H4 (cell line): ENCODE data around the gene FAM169A. TPM values are rescaled to one million over a fixed set of nuclear protein-coding genes. Genes with fewer than 3 reads are reported as not detected.
A peak's percentile ranks its signal among the peaks of the same experiment; 100 is the strongest.
"Not testable (repeated sequence)": the region's sequence is repeated elsewhere in the genome, so short reads cannot be mapped to it uniquely, and the experiment has no call there.

Experiments
- DNase-seq: peaks from one replicate; pipeline ENCODE4 v3.0.0-alpha.2; 2015; ENCODE audit warnings: low spot score
- total RNA-seq: library from RNA; depleted of rRNA; stranded (reverse); fragments of >200 nt; shearing (Covaris generic); gene quantifications from 2 replicates; pipeline ENCODE4 v1.2.3, GENCODE V29; 2014; rRNA removed

The FAM169A gene, protein sequence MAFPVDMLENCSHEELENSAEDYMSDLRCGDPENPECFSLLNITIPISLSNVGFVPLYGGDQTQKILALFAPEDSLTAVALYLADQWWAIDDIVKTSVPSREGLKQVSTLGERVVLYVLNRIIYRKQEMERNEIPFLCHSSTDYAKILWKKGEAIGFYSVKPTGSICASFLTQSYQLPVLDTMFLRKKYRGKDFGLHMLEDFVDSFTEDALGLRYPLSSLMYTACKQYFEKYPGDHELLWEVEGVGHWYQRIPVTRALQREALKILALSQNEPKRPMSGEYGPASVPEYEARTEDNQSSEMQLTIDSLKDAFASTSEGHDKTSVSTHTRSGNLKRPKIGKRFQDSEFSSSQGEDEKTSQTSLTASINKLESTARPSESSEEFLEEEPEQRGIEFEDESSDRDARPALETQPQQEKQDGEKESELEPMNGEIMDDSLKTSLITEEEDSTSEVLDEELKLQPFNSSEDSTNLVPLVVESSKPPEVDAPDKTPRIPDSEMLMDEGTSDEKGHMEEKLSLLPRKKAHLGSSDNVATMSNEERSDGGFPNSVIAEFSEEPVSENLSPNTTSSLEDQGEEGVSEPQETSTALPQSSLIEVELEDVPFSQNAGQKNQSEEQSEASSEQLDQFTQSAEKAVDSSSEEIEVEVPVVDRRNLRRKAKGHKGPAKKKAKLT
- 7.1 and 7.6 TPM in 2 replicates for total RNA-seq

DNA sequence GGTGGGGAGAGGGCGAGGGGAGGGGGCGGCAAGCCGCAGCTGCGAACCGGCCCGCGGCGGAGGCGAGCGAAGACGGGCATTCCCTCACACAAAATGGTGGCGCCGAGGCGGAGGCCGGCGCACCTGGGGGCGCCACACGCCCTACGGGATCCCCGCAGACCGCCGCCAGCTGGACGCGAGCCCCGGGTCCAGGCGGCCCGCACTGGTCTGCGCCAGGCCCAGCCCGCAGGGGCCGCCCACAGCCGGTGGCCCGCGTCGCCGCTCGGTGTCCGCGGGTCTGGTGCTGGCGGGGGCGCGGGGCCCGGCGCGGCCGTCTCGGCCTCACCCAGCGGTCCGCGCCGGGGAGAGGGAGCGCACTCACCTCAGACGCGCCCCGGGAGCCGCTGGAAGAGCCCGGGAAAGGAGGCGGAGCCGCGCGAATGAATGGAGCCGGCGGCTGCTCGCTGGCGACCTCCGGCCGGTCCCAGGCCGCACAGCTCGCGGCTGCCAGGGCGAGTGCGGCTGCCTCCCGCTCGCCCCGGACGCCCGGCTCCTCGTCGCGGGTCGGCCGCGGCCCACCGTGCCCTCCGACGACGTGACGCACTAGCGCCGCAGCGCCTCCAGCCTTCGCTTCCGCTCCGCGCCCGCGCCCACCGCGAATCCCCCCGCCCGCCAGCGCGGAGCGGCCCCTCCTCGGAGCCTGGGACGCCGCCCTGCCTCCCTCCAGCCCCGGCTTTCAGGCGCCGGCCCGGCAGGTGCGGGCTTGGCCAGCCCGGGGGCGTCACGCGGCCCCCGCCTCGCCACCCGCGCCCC is at the start of gene FAM169A:
TSS of gene FAM169A (minus strand) at position 584 of the 792 bp plus-strand sequence. CDS start 24,711 bp downstream, outside the sequence.
- peak; percentile 15 for DNase-seq

DNA sequence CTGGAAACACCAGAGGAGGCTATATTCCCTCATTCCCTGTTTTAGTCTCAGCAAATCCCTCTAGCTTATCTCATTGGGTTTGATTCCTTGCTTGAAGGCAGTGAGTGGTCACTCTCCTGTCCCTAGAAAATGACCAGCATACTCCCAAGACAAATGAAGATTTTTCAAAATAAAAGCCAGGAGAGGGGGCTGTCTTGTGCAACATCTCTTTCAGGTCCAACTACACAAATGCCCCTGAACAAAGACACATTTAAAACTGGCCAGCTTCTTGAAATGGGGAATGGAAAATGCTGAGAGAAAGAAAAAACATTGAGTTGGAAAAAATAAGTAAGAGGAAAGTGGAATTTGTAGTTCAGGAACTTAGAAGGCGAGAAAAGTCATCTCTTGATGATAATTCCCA is 49.3 kb upstream of the FAM169A start:
- no peak for DNase-seq

DNA sequence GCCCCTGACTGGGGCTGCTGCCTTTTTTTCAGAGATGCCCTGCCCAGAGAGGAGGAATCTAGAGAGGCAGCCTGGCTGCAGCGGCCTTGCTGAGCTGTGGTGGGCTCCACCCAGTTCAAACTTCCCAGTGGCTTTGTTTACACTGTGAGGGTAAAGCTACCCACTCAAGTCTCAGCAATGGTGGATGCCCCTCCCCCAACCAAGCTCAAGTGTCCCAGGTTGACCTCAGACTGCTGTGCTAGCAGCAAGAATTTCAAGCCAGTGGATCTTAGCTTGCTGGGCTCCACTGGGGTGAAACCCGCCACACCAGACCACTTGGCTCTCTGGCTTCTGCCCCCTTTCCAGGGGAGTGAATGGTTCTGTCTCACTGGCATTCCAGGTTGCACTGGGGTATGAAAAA is 45.2 kb upstream of the FAM169A start:
- not testable (repeated sequence) for DNase-seq

DNA sequence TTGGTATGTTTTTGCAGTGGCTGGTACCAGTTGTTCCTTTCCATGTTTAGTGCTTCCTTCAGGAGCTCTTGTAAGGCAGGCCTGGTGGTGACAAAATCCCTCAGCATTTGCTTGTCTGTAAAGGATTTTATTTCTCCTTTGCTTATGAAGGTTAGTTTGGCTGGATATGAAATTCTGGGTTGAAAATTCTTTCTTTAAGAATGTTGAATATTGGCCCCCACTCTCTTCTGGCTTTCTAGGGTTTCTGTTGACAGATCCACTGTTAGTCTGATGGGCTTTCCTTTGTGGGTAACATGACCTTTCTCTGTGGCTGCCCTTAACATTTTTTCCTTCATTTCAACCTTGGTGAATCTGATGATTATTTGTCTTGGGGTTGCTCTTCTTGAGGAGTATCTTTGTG is 43.7 kb upstream of the FAM169A start:
- not testable (repeated sequence) for DNase-seq

DNA sequence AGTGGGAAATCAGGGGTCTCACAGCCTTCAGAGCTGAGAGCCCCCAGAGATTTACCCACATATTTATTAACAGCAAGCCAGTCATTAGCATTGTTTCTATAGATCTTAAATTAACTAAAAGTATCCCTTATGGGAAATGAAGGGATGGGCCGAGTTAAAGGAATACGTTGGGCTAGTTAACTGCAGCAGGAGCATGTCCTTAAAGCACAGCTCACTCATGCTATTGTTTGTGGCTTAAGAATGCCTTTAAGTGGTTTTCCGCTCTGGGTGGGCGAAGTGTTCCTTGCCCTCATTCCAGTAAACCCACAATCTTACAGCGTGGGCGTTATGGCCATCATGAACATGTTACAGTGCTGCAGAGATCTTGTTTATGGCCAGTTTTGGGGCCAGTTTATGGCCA is 42.0 kb upstream of the FAM169A start:
- not testable (repeated sequence) for DNase-seq

DNA sequence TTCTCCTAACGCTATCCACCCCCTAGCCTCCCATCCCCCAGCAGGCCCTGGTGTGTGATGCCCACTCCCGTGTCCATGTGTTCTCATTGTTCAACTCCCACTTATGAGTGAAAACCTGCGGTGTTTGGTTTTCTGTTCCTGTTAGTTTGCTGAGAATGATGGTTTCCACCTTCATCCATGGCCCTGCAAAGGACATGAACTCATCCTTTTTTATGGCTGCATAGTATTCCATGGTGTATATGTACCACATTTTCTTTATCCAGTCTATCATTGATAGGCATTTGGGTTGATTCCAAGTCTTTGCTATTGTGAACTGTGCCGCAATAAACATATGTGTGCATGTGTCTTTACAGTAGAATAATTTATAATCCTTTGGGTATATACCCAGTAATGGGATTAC is 38.5 kb upstream of the FAM169A start:
- DNase-seq, result not testable (repeated sequence)

DNA sequence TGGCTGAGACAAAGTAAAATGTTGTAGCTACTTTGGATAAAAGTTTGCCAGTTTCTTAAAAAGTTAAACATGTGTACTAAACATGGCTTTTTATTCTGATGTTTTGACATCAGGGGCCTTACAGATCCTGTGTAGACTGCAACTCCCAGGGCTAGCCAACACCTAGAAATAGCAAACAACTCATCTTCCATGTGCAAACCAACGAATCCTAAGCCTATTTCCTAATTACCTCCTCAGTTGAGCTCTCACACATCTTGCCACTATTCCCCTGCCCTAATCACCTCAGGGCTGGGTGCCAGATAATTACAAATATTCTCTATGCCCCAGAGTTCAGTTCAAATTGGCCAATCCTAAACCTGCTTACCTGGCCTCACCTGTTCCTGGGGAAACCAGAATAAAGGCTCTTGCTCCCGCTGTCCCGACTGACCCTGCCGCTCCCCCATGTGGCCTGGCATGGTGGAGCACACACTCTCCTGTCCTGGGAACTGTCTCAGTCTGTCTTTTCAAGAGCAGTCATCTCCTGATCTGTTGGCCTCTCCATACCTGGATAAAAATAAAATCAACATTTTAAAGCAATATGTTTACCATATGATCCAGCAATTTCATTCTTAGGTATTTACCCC is 37.1 kb upstream of the FAM169A start:
- DNase-seq, result no peak

DNA sequence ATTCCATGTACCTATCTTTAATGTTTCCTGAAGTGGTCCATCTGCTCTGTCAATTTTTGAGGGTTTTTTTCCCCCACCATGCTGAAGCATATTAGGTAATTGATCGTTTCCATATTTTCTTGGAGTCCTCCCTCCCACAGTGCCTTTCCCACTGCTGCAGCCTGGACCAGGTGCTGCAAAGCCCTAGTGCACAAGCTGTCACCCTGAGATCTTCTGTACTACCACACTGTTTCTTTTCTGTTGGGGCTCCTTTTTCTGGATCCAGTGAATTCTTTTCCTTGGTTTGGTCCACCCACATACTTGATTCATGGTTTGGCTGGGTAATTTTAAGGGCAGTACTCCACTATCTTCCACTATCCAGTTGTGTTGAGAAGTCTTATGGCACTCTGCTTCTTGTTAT is 30.9 kb upstream of the FAM169A start:
- DNase-seq, result no peak

DNA sequence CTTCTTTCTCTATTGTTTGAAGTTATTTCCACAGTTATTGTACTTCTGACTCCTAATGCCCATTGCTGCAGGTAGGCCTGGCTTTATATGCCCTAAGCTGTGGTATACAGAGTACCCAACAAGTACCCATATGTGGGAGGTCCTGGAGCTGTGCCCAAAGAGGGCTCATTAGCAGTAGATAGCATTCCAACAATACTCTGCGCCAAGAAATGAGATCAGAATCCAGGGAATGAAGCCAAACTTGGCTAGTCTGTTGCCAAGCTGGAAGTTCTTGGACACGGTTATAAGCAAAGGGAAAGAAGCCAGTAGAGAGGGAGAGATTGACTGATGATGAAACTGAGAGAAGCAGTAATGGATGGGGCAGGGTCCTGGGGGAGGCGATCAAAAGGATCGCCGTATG is 29.7 kb upstream of the FAM169A start:
- DNase-seq, result peak; percentile 86

DNA sequence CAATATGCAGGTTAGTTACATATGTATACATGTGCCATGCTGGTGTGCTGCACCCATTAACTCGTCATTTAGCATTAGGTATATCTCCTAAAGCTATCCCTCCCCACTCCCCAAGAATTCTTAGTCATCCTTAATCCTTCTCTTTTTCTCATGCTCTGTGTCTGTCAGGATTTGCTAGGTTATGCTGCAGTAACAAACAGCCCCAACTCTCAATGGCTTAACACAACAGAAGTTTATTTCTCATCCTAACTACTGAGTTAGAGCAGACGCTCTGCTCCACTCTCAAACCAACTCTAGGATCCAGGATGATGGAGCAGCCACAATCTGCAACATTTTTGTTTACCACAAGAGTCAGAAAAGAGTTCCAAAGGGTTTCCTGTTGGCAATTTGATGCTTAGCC is 28.2 kb upstream of the FAM169A start:
- no peak for DNase-seq

DNA sequence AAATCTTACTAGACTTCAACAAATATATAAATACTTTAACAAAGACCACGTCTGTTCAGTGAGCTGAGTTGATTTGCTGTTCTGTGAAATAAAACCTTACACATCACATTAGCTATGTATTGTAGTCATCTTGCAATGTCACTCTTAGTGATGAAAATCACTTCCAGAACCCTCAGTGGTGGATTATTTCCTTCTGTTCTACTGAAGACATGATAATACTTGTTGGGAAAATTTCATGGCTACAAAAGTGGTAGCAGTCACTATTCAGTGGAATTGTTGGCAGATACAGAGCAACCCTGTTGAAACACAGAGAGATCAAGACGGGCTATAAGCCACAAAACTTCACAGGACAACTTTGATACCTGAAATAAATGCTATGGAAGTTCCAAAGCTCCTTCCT is 26.7 kb upstream of the FAM169A start:
- DNase-seq, result no peak

DNA sequence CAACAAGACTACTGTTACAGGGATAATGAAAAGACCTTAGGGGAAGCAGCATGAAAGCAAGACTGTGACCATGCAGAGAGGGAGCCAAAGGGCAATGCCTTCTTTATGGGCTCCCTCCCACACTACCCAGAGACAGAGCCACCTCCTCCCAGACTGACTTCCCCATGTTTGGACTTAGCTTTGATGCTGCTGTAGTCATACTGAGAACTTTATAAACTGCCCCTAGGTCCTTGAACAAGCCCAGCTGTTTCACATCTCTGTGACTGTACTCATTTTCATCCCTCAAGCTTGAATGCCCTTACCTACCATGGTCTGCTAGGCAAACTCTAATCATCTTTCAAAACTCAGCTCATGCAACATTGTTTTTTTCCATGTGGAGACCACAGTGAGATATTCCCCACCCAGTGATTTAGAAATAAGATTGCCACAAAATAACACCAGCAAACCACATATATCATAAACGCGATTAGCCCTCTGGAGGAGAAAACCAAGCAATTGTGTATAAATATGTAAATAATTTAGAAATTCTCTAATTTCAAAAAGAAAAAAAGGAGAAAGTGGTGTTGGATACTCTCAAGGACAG is 23.4 kb upstream of the FAM169A start:
- DNase-seq, result no peak

DNA sequence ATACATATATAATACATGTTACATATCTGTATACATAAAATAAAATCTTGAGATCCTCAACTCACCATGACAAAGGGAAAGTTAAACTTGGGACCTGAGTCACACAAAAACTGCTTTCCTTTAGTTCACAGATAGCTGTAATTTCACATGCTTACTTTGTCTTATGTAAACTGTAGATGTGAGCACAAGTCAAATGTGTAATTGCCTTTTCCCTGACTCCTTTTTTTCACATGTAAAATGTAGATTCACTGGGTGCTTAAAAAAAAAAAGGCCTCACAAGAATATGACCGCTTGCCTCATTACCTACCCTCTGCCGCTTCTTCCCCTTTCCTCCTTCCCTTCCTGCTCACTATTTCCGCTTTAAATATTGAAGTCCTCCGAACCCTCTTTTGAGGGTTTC is 21.9 kb upstream of the FAM169A start:
- no peak for DNase-seq

DNA sequence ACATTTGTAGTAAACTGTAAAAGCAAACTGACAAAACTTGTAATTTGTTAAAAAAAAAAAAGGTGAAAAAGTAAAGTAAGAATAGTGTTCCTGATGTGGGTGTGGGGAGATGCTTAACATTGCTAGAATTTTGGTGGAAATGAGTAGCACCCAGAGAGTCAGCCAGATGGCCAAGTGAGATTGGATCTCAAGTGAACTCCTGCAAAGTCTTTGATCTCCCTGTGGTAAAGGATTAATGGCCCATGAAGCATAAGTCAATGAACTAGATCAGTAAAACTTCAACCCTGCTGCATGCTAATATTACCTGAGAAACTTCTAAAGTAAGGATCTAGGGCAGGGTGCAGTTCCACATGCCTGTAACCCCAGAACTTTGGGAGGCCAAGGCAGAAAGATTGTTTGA is 19.0 kb upstream of the FAM169A start:
- DNase-seq, result no peak

DNA sequence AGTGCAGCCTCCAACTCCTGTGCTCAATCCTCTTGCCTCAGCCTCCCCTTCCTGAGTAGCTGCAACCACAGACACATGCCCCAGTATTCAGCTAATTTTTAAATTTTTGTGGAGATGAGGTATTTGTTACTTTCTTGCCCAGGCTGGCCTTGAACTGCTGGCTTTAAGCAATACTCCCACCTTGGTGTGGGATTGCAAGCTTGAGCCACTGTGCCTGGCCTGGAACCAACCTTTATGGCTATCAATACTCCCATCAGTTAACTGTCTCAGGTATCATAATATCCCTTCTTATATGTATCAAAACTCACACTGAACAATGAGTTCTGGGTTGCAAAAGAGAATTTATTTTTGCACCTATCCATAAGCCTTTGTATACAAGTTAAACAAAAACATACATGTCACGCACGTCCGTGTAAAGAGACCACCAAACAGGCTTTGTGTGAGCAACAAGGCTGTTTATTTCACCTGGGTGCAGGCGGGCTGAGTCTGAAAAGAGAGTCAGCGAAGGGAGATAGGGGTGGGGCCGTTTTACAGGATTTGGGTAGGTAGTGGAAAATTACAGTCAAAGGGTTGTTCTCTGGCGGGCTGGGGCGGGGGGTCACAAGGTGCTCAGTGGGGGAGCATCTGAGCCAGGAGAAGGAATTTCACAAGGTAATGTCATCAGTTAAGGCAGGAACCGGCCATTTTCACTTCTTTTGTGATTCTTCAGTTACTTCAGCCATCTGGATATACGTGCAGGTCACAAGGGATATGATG is 16.4 kb upstream of the FAM169A start:
- DNase-seq, result not testable (repeated sequence)

DNA sequence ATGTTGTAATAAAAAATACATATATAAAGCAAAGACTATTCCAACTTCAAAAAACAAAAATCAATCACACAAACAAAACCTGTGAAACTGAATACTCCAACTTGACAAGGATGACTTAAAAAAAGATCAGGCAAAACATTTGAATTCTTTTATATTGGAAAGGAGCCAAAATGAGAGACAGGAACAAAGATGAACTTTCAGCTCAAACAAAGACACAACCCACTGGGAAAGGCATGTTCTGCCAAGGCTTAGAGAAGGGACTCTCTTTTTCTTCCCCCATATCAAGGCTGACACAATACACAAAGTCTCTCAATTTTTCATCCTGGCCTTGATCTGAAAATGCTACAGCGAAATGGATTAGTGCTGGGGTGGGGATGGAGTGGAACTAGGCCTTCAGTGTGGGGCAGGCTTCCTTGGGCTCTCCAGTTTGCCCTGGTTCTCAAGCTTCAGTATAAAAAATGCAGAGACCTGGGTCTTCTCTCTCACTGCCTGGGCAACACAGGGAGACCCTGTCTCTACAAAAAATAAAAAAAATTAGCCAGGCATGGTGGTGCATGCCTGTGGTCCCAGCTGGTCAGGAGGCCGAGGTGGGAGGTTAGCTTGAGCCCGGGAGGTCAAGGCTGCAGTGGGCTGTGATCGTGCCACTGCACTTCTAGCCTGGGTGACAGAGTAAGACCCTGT is 11.6 kb upstream of the FAM169A start:
- no peak for DNase-seq

DNA sequence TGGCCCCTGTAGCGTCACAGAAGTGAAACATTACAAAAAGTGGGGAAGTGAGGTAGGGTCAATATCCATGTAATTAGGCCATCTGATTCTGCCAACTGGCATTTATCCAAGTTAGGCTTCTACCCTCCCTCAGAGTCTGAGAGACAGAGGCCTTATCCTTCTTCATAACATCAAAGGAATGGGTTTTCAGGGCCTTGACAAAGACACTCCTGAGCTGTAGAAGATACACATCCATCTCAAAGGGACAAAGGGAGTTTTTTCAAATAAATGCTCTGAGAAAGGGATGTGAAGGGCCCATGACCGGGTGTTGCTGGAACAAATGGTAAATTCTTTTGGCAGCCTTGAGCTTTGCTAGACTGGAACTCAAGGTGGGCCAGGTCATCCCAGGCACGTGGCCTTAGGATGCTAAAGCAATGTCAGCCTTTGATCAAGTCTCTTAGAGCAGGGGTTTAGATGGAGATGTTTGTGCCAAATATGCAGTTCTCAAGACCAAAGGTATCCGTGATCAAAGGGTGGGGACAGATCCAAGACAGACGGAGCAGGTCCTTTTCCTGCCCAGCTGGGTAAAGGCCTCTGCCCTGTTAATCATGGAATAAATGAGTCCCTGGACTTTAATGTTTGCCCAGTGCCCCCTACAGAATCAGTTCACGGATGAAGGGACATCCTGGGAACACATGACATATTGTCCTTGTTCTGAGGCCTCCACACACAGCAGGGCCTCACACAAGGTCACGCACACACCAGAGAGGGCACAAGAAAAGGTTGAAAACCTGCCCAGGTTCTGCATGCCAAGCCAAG is 10.0 kb upstream of the FAM169A start:
- no peak for DNase-seq

DNA sequence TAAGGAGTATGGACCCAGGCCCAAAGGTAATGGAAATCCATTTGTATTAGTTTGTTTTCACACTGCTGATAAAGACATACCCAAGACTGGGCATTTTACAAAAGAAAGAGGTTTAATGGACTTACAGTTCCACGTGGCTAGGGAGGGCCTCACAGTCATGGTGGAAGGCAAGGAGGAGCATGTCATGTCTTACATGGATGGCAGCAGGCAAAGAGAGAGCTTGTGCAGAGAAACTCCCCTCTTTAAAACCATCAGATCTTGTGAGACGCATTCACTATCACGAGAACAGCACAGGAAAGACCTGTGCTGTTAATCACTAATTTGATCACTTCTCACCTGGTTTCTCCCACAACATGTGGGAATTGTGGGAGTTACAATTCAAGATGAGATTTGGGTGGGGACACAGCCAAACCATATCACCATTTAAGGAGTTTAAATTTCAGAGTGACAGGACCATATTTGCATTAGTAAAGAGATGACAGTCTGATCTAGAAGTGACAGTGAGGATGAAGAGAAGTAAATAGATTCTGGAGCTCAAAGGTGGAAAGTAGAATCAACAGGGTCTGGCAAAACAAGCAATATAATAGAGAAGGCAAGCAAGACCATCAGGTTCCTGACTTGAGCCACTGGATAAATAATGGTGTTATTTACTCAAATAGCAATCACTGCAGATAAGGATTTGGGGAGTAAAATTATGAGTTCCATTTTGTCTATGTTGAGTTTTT is 7.5 kb upstream of the FAM169A start:
- DNase-seq, result no peak
